ENCODE results near the gene MKI67. TPM values are rescaled to one million over a fixed set of nuclear protein-coding genes. Genes with fewer than 3 reads are reported as not detected.

Gene MKI67
- total and polyA plus RNA-seq, 10 of the 15 experiments (the other 5 are each of a cell fraction or from before 2014, with no cell fraction given) = 22.3 to 183 (median 82.9) TPM

DNA sequence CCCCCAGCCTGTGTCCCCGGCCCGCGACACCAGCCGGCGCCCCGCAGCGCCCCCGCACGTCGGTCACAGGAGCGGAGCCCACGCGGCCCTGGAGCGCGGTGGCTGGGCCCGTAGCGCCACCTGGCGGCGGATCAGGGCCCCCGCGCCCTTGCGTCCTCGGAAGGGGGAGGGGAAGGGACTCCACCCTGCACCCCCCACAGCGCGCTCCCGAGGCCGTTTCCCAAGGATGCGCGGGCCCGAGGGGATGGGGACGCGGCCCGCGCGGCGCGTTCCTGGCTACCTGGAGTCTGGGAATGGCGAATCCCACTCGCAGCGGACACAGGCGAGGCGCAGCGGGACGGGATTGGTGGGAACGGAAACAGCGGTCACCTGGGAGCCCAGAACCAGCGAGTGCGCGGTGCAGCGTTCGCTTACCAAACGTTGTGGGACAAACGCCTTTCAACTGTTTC is 23.8 kb upstream of the MKI67 start (continued):
- TF ChIP-seq ZNF622 (IDR thresholded peaks at IDR 0.05) (no peak), SMAD5 (IDR thresholded peaks at IDR 0.05; ENCODE audit: low read depth) (no peak), ZZZ3 (IDR thresholded peaks at IDR 0.05; ENCODE audit: control insufficient read depth, insufficient read length, low read depth) (no peak), CHD2 (IDR thresholded peaks at IDR 0.05; ENCODE audit: borderline replicate concordance, low read depth, low read length) (peak; percentile 90), RBBP5 (conservative IDR thresholded peaks at IDR 0.05) (no peak), TCF3 (IDR thresholded peaks at IDR 0.05; ENCODE audit: borderline replicate concordance, insufficient read depth, low read depth, low read length) (0 out of 2 replicates have a peak, but pooled peaks have one; percentile 62), NFYB (IDR thresholded peaks at IDR 0.05; ENCODE audit: insufficient read depth, low read depth, low read length) (peak; percentile 69), FOXK2 (IDR thresholded peaks at IDR 0.05) (no peak), ZSCAN29 (IDR thresholded peaks at IDR 0.05) (0 out of 2 replicates have a peak, but pooled peaks have one; percentile 29), KLF5 (IDR thresholded peaks at IDR 0.05; ENCODE audit: partially characterized antibody) (no peak), SUPT20H (IDR thresholded peaks at IDR 0.05; ENCODE audit: borderline replicate concordance, control insufficient read depth, low read depth, low read length) (no peak), CBX3 (IDR thresholded peaks at IDR 0.05; ENCODE audit: borderline replicate concordance, low read depth) (no peak), STAT3 (IDR thresholded peaks at IDR 0.05; ENCODE audit: low read depth, low read length) (no peak), RFX5 (IDR thresholded peaks at IDR 0.05; ENCODE audit: low read depth, low read length) (no peak), SIX5 (IDR thresholded peaks at IDR 0.05; ENCODE audit: low read depth, low read length, severe bottlenecking) (no peak), MTA3 (IDR thresholded peaks at IDR 0.05; ENCODE audit: borderline replicate concordance, low read length) (no peak), BACH1 (IDR thresholded peaks at IDR 0.05; ENCODE audit: borderline replicate concordance) (peak; percentile 70; the same call in 1 of the 2 replicates), DPF2 (IDR thresholded peaks at IDR 0.05) (peak; percentile 77), MYC (IDR thresholded peaks at IDR 0.05; ENCODE audit: insufficient read depth, insufficient read length, insufficient replicate concordance, low read length, severe bottlenecking) (no peak), BMI1 (IDR thresholded peaks at IDR 0.05; ENCODE audit: borderline replicate concordance) (no peak)
- TF ChIP-seq, protein P1, sequence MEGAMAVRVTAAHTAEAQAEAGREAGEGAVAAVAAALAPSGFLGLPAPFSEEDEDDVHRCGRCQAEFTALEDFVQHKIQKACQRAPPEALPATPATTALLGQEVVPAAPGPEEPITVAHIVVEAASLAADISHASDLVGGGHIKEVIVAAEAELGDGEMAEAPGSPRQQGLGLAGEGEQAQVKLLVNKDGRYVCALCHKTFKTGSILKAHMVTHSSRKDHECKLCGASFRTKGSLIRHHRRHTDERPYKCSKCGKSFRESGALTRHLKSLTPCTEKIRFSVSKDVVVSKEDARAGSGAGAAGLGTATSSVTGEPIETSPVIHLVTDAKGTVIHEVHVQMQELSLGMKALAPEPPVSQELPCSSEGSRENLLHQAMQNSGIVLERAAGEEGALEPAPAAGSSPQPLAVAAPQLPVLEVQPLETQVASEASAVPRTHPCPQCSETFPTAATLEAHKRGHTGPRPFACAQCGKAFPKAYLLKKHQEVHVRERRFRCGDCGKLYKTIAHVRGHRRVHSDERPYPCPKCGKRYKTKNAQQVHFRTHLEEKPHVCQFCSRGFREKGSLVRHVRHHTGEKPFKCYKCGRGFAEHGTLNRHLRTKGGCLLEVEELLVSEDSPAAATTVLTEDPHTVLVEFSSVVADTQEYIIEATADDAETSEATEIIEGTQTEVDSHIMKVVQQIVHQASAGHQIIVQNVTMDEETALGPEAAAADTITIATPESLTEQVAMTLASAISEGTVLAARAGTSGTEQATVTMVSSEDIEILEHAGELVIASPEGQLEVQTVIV (IDR thresholded peaks at IDR 0.05; ENCODE audit: borderline replicate concordance, partially characterized antibody) = no peak
- TF ChIP-seq, protein P2, sequence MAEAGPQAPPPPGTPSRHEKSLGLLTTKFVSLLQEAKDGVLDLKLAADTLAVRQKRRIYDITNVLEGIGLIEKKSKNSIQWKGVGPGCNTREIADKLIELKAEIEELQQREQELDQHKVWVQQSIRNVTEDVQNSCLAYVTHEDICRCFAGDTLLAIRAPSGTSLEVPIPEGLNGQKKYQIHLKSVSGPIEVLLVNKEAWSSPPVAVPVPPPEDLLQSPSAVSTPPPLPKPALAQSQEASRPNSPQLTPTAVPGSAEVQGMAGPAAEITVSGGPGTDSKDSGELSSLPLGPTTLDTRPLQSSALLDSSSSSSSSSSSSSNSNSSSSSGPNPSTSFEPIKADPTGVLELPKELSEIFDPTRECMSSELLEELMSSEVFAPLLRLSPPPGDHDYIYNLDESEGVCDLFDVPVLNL (IDR thresholded peaks at IDR 0.05; ENCODE audit: low read depth, low read length) = no peak
- TF ChIP-seq, protein P3, sequence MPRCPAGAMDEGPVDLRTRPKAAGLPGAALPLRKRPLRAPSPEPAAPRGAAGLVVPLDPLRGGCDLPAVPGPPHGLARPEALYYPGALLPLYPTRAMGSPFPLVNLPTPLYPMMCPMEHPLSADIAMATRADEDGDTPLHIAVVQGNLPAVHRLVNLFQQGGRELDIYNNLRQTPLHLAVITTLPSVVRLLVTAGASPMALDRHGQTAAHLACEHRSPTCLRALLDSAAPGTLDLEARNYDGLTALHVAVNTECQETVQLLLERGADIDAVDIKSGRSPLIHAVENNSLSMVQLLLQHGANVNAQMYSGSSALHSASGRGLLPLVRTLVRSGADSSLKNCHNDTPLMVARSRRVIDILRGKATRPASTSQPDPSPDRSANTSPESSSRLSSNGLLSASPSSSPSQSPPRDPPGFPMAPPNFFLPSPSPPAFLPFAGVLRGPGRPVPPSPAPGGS (IDR thresholded peaks at IDR 0.05; ENCODE audit: borderline replicate concordance, insufficient read depth, low read depth, low read length, poor library complexity, severe bottlenecking) = no peak
- TF ChIP-seq, protein P4, sequence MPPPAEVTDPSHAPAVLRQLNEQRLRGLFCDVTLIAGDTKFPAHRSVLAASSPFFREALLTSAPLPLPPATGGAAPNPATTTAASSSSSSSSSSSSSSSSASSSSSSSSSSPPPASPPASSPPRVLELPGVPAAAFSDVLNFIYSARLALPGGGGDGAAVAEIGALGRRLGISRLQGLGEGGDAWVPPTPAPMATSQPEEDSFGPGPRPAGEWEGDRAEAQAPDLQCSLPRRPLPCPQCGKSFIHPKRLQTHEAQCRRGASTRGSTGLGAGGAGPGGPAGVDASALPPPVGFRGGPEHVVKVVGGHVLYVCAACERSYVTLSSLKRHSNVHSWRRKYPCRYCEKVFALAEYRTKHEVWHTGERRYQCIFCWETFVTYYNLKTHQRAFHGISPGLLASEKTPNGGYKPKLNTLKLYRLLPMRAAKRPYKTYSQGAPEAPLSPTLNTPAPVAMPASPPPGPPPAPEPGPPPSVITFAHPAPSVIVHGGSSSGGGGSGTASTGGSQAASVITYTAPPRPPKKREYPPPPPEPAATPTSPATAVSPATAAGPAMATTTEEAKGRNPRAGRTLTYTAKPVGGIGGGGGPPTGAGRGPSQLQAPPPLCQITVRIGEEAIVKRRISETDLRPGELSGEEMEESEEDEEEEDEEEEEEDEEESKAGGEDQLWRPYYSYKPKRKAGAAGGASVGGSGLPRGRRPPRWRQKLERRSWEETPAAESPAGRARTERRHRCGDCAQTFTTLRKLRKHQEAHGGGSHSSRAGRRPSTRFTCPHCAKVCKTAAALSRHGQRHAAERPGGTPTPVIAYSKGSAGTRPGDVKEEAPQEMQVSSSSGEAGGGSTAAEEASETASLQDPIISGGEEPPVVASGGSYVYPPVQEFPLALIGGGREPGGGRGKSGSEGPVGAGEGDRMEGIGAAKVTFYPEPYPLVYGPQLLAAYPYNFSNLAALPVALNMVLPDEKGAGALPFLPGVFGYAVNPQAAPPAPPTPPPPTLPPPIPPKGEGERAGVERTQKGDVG (CRISPR knock-in tag; IDR thresholded peaks at IDR 0.05) = no peak
